DND-41 (cell line): ENCODE data around the gene ABLIM1.

Experiments
- EZH2 ChIP-seq: IDR thresholded peaks from 3 replicates; pipeline ENCODE4 v1.6.1; 2012; ENCODE audit warnings: borderline replicate concordance, low read depth, mild to moderate bottlenecking, moderate library complexity, low read length, inconsistent platforms; ENCODE audit not compliant: severe bottlenecking
- TF ChIP-seq, protein P1 (sequence below): IDR thresholded peaks from 2 replicates; pipeline ENCODE4 v1.5.1; 2012; ENCODE audit warnings: borderline replicate concordance, low read length, moderate library complexity, mild to moderate bottlenecking; ENCODE audit not compliant: poor library complexity, severe bottlenecking; ENCODE audit errors: extremely low read depth

DNA sequence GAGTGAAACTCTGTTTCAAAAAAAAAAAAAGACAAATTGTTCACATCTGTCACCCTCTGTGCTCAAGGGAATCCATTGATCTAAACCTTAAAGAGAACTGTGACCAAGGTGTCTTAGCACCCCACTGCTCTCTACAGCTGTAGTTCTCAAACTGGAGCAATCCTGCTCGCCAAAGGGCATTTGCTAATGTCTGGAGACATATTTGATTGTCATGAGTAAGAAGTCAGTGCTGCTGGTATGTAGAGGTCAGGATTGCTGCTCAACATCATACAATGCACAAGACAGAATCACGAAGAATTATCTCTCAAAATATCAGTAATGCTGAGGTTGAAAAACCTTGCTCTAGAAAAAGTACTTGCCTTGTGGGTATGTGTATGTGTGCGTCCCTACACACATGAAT, 30.0 kb downstream of the ABLIM1 start:
- TF ChIP-seq, protein P1, sequence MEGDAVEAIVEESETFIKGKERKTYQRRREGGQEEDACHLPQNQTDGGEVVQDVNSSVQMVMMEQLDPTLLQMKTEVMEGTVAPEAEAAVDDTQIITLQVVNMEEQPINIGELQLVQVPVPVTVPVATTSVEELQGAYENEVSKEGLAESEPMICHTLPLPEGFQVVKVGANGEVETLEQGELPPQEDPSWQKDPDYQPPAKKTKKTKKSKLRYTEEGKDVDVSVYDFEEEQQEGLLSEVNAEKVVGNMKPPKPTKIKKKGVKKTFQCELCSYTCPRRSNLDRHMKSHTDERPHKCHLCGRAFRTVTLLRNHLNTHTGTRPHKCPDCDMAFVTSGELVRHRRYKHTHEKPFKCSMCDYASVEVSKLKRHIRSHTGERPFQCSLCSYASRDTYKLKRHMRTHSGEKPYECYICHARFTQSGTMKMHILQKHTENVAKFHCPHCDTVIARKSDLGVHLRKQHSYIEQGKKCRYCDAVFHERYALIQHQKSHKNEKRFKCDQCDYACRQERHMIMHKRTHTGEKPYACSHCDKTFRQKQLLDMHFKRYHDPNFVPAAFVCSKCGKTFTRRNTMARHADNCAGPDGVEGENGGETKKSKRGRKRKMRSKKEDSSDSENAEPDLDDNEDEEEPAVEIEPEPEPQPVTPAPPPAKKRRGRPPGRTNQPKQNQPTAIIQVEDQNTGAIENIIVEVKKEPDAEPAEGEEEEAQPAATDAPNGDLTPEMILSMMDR, result no peak
- no peak for TF ChIP-seq EZH2
